HepG2 (cell line): ENCODE measurements around the gene PRM2. TPM values are rescaled to one million over a fixed set of nuclear protein-coding genes. Genes with fewer than 3 reads are reported as not detected.

Experiments
- AHR ChIP-seq: IDR thresholded peaks from 2 replicates; pipeline ENCODE4 v1.6.1; 2018; ENCODE audit warnings: missing genetic modification reagents, missing compliant biosample characterization
- CAMTA2 ChIP-seq: sonication (generic); formaldehyde crosslinking; IDR thresholded peaks from 2 replicates; pipeline ENCODE4 v1.4.0; 2020; ENCODE audit warnings: mild to moderate bottlenecking, missing genetic modification reagents, borderline replicate concordance
- E2F1 ChIP-seq: sonication (generic); formaldehyde crosslinking; IDR thresholded peaks from 2 replicates; pipeline ENCODE4 v1.5.0; 2020; ENCODE audit warnings: missing genetic modification reagents
- FUBP1 ChIP-seq: sonication (generic); formaldehyde crosslinking; IDR thresholded peaks from 2 replicates; pipeline ENCODE4 v1.5.1; 2020; ENCODE audit warnings: missing genetic modification reagents, mild to moderate bottlenecking, borderline replicate concordance
- GFI1 ChIP-seq: sonication (generic); formaldehyde crosslinking; IDR thresholded peaks from 2 replicates; pipeline ENCODE4 v1.5.0; 2020; ENCODE audit warnings: missing genetic modification reagents, mild to moderate bottlenecking, borderline replicate concordance
- HBP1 ChIP-seq: IDR thresholded peaks from 2 replicates; pipeline ENCODE4 v1.6.1; 2016; ENCODE audit warnings: low read depth, control low read depth
- IRF9 ChIP-seq: sonication (generic); formaldehyde crosslinking; IDR thresholded peaks from 2 replicates; pipeline ENCODE4 v1.8.0; 2022; ENCODE audit warnings: missing genetic modification reagents, mild to moderate bottlenecking, borderline replicate concordance
- KAT2B ChIP-seq: fragments of 150-350 bp; IDR thresholded peaks from 2 replicates; pipeline ENCODE4 v1.6.1; 2014; ENCODE audit warnings: low read depth, low read length, borderline replicate concordance
- NFYB ChIP-seq: sonication (generic); formaldehyde crosslinking; IDR thresholded peaks from 2 replicates; pipeline ENCODE4 v1.4.0; 2020; ENCODE audit warnings: missing genetic modification reagents
- PHF5A ChIP-seq: IDR thresholded peaks from one replicate; pipeline ENCODE4 v1.6.1; 2018; ENCODE audit warnings: low read depth, missing genetic modification reagents; ENCODE audit not compliant: unreplicated experiment
- SATB2 ChIP-seq: sonication (generic); formaldehyde crosslinking; IDR thresholded peaks from 2 replicates; pipeline ENCODE4 v1.5.0; 2020; ENCODE audit warnings: missing genetic modification reagents
- SRF ChIP-seq: IDR thresholded peaks from 2 replicates; pipeline ENCODE4 v1.6.1; 2011; ENCODE audit warnings: mild to moderate bottlenecking, low read depth, low read length, moderate library complexity
- STAG1 ChIP-seq: sonication (generic); formaldehyde crosslinking; IDR thresholded peaks from 2 replicates; pipeline ENCODE4 v1.4.0; 2020; ENCODE audit warnings: missing genetic modification reagents
- ZFP41 ChIP-seq: sonication (generic); formaldehyde crosslinking; IDR thresholded peaks from 2 replicates; pipeline ENCODE4 v1.4.0; 2020; ENCODE audit warnings: mild to moderate bottlenecking, missing genetic modification reagents, borderline replicate concordance
- ZNF101 ChIP-seq: sonication (generic); formaldehyde crosslinking; IDR thresholded peaks from 2 replicates; pipeline ENCODE4 v1.4.0; 2020; ENCODE audit warnings: mild to moderate bottlenecking, low read depth, missing genetic modification reagents, borderline replicate concordance
- ZNF296 ChIP-seq: sonication (generic); formaldehyde crosslinking; conservative IDR thresholded peaks from 2 replicates; pipeline ENCODE4 v1.5.0; 2020; ENCODE audit warnings: mild to moderate bottlenecking, missing genetic modification reagents
- ZNF337 ChIP-seq: sonication (generic); formaldehyde crosslinking; IDR thresholded peaks from 2 replicates; pipeline ENCODE4 v1.5.1; 2020; ENCODE audit warnings: missing genetic modification reagents, low read depth, mild to moderate bottlenecking, borderline replicate concordance
- ZNF431 ChIP-seq: sonication (generic); formaldehyde crosslinking; IDR thresholded peaks from 2 replicates; pipeline ENCODE4 v1.9.0; 2022; ENCODE audit warnings: missing genetic modification reagents, low read depth, mild to moderate bottlenecking, borderline replicate concordance
- ZNF569 ChIP-seq: sonication (generic); formaldehyde crosslinking; IDR thresholded peaks from 2 replicates; pipeline ENCODE4 v1.5.0; 2020; ENCODE audit warnings: mild to moderate bottlenecking, missing genetic modification reagents, moderate library complexity, borderline replicate concordance
- ZNF777 ChIP-seq: sonication (generic); formaldehyde crosslinking; IDR thresholded peaks from 2 replicates; pipeline ENCODE4 v1.4.0; 2020; ENCODE audit warnings: missing genetic modification reagents
- ZNF850 ChIP-seq: sonication (generic); formaldehyde crosslinking; conservative IDR thresholded peaks from 2 replicates; pipeline ENCODE4 v1.9.0; 2021; ENCODE audit warnings: mild to moderate bottlenecking, missing genetic modification reagents
- polyA plus RNA-seq, 8 experiments: library from polyadenylated mRNA; depleted of rRNA in 3 of 8; stranded (reverse) in 7 of 8; unstranded in 1 of 8; fragments of >200 nt; fragmentation: Illumina TruSeq in 4 of 8; extraction: Trizol in 4 of 8; gene quantifications; 2 replicates each; pipeline versions ENCODE4 v1.2.1 to v1.2.3, GENCODE V29; 2011 to 2016; ENCODE audit warnings: low read depth in 4 of 8, missing spikeins in 1 of 8, mixed read lengths in 1 of 8; ENCODE audit not compliant: insufficient read depth in 1 of 8
- total RNA-seq, 5 experiments: library from RNA; depleted of rRNA; stranded (reverse); fragments of >200 nt; fragmentation: Illumina TruSeq; extraction: Trizol; gene quantifications; 2 replicates each; pipeline ENCODE4 v1.2.3, GENCODE V29; 2016; ENCODE audit warnings: low read depth in 1 of 5

PRM2 gene
- total and polyA plus RNA-seq, 2 of the 13 experiments (the other 11 are each of a cell fraction or from before 2014, with no cell fraction given) = 0.54 TPM; not detected in 1

- no peak for TF ChIP-seq ZNF337 (CRISPR knock-in tag)
- TF ChIP-seq ZNF296 = no peak
- no peak for TF ChIP-seq ZNF569 (CRISPR knock-in tag)
- 0 out of 2 replicates have a peak, but pooled peaks have one; percentile 18 for TF ChIP-seq NFYB (CRISPR knock-in tag)
- TF ChIP-seq AHR (CRISPR knock-in tag) = peak; percentile 73; the same call in 1 of the 2 replicates
- 0 out of 2 replicates have a peak, but pooled peaks have one; percentile 21 for TF ChIP-seq HBP1 (CRISPR knock-in tag)
- no peak for TF ChIP-seq KAT2B
- no peak for TF ChIP-seq ZNF850 (CRISPR knock-in tag)
- TF ChIP-seq ZNF777 (CRISPR knock-in tag) = 0 out of 2 replicates have a peak, but pooled peaks have one; percentile 66
- TF ChIP-seq ZNF431 = no peak
- TF ChIP-seq STAG1 = peak; percentile 44
- peak; percentile 95; the same call in 1 of the 2 replicates for TF ChIP-seq FUBP1 (CRISPR knock-in tag)
- TF ChIP-seq E2F1 = no peak
- TF ChIP-seq CAMTA2 = no peak
- no peak for TF ChIP-seq GFI1 (CRISPR knock-in tag)
- TF ChIP-seq SRF = no peak
- no peak for TF ChIP-seq SATB2 (CRISPR knock-in tag)
- TF ChIP-seq ZFP41 (CRISPR knock-in tag) = peak; percentile 49; the same call in 1 of the 2 replicates
- TF ChIP-seq PHF5A (CRISPR knock-in tag) = peak; percentile 3
- TF ChIP-seq IRF9 (CRISPR knock-in tag) = no peak; the same call in 1 of the 2 replicates
- TF ChIP-seq ZNF101 (CRISPR knock-in tag) = peak; percentile 5; the same call in 1 of the 2 replicates
These were observed 21.3 kb upstream of the PRM2 start (continued) for GRCh38 chr16:11297492-11298142.
